Esophagus muscularis mucosa (tissue), 4 donors: Measurements from ENCODE around the gene CDH2. TPM values are rescaled to one million over a fixed set of nuclear protein-coding genes. Genes with fewer than 3 reads are reported as not detected.

Experiments used
- DNase-seq: peaks from one replicate; pipeline ENCODE4 v3.0.0-alpha.2; 2017; ENCODE audit errors: extremely low spot score
- H3K27ac ChIP-seq, 4 donors: fragments of 200-600 bp; sonication (generic); replicated peaks in 1 of 4; 1 replicate in 3 of 4; 2 replicates in 1 of 4; pipeline ENCODE4 v1.5.1; 2016 to 2019; ENCODE audit warnings: mild to moderate bottlenecking in 1 of 4
- H3K27me3 ChIP-seq, 4 donors: fragments of 200-600 bp; sonication (generic); one replicate each; pipeline versions ENCODE4 v1.5.1 to v1.6.0; 2016 to 2019
- H3K36me3 ChIP-seq, 4 donors: fragments of 200-600 bp; sonication (generic); one replicate each; pipeline ENCODE4 v1.5.1; 2016 to 2019
- H3K4me1 ChIP-seq, 4 donors: fragments of 200-600 bp; sonication (generic); one replicate each; pipeline ENCODE4 v1.5.1; 2016 to 2019
- H3K4me3 ChIP-seq, 4 donors: fragments of 200-600 bp; sonication (generic); 1 replicate in 2 of 4; 2 replicates in 2 of 4; pipeline ENCODE4 v1.5.1; 2016 to 2019; ENCODE audit warnings: mild to moderate bottlenecking in 4 of 4, moderate library complexity in 1 of 4
- H3K9me3 ChIP-seq, 4 donors: fragments of 200-600 bp; sonication (generic); 1 replicate in 3 of 4; 2 replicates in 1 of 4; pipeline ENCODE4 v1.5.1; 2016 to 2019
- EP300 ChIP-seq: sonication (generic); formaldehyde crosslinking; IDR thresholded peaks from one replicate; pipeline ENCODE4 v1.6.1; 2017; ENCODE audit warnings: antibody characterized with exemption
- POLR2A ChIP-seq: fragments of 450-650 bp; IDR thresholded peaks from one replicate; pipeline ENCODE4 v1.6.1; 2017; ENCODE audit warnings: antibody characterized with exemption, moderate library complexity, mild to moderate bottlenecking, low read depth
- POLR2AphosphoS5 ChIP-seq, 2 donors: sonication (generic); formaldehyde crosslinking; IDR thresholded peaks; one replicate each; pipeline ENCODE4 v1.6.1; 2017; ENCODE audit warnings: antibody characterized with exemption in 2 of 2
- WGBS: methylation state at CpG from one replicate; pipeline ENCODE4 v1.1.5; 2018; 5-methylcytosine and 5-hydroxymethylcytosine counted together
- intact Hi-C: fragments of 100-400 bp; cut with DNase I; formaldehyde crosslinking; loops from one replicate; pipeline ENCODE4 v1.15.1; 2023
- total RNA-seq, 4 donors: library from RNA; depleted of rRNA; stranded (reverse); fragments of >200 nt; gene quantifications; one replicate each; pipeline versions ENCODE4 v1.1.0 to v1.2.1, GENCODE V29; 2016
- TF ChIP-seq, protein P1 (sequence below), 3 experiments: fragments of 200-600 bp in 2 of 3; fragments of 450-650 bp in 1 of 3; sonication (generic) in 2 of 3; IDR thresholded peaks; one replicate each; pipeline ENCODE4 v1.5.1; 2017 to 2019; ENCODE audit warnings: antibody characterized with exemption in 3 of 3, mild to moderate bottlenecking in 2 of 3, moderate library complexity in 1 of 3

Gene CDH2
- total RNA-seq, 4 donors from 2014 or later, result 10.9 to 17.4 (median 13.6) TPM

GRCh38 chr18:28080876-28081300 is 96.0 kb downstream of the CDH2 start:
- H3K27me3 ChIP-seq, result no peaks in the 10 kb centered on the region
- H3K27ac ChIP-seq, result no peak overlapping the region
- no peak for DNase-seq
- H3K36me3 ChIP-seq, result no peaks in the 10 kb centered on the region
- WGBS, result 56% methylated on average over 1 of the region's 1 CpG
- TF ChIP-seq POLR2AphosphoS5 (IDR thresholded peaks at IDR 0.05) (no peak), EP300 (no peak), POLR2A (no peak)
- TF ChIP-seq, protein P1, sequence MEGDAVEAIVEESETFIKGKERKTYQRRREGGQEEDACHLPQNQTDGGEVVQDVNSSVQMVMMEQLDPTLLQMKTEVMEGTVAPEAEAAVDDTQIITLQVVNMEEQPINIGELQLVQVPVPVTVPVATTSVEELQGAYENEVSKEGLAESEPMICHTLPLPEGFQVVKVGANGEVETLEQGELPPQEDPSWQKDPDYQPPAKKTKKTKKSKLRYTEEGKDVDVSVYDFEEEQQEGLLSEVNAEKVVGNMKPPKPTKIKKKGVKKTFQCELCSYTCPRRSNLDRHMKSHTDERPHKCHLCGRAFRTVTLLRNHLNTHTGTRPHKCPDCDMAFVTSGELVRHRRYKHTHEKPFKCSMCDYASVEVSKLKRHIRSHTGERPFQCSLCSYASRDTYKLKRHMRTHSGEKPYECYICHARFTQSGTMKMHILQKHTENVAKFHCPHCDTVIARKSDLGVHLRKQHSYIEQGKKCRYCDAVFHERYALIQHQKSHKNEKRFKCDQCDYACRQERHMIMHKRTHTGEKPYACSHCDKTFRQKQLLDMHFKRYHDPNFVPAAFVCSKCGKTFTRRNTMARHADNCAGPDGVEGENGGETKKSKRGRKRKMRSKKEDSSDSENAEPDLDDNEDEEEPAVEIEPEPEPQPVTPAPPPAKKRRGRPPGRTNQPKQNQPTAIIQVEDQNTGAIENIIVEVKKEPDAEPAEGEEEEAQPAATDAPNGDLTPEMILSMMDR (IDR thresholded peaks at IDR 0.05), result no peak
- H3K4me3 ChIP-seq, result no peak overlapping the region
- no peaks in the 10 kb centered on the region for H3K9me3 ChIP-seq
- intact Hi-C loops, result no loop called here
- H3K4me1 ChIP-seq, result peaks cover 0 to 22% (median 0%) of the 10 kb centered on the region in 4 donors

DNA sequence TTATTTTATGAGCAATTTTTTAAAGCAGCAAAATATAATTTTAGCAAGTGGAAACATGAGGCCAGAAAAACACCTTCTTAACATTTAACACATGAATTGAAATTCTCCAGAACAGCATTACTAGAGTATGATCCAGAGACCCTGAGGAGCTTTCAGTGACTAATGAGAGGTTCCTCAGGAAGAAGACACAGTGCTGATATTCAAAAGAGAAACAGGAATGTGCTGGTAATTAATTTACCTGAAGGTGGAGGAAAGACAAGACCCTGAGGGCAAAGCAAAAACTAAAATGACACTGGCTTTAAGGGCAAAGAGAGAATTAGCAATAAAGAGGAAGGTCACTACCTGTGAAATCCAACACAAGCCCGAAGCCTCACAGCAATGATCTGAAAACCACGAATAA is 97.0 kb downstream of the CDH2 start:
- Histone ChIP-seq H3K27me3 (no peaks in the 10 kb centered on the region), H3K36me3 (no peaks in the 10 kb centered on the region), H3K4me3 (no peak overlapping the region), H3K9me3 (no peaks in the 10 kb centered on the region), H3K4me1 (peaks cover 0 to 22% (median 0%) of the 10 kb centered on the region in 4 donors), H3K27ac (no peak overlapping the region)
- intact Hi-C loops, result no loop called here
- WGBS, result 74% methylated on average over 2 of the region's 2 CpGs
- DNase-seq, result no peak
- TF ChIP-seq POLR2AphosphoS5 (IDR thresholded peaks at IDR 0.05) (no peak), EP300 (no peak), POLR2A (no peak)
- TF ChIP-seq, protein P1 (IDR thresholded peaks at IDR 0.05), result no peak

DNA sequence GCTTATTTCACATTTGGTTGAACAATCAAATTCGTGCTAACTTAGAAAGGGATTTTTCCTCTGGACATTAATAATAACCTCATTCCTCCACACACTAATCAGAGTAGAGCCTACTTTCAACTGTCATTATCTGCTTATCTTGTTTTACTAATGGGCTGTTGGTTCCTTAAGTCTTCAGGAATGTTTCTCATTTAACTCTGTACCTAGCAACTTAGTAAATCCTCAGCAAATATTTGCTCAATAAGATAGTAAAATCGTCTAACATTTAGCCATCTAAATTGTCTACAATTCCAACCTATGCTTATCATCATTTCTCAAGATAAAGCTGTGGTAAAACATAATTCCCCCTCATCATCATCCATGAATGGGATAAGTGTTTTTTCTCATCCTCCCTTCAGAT is 98.1 kb downstream of the CDH2 start:
- H3K27me3 ChIP-seq, result no peaks in the 10 kb centered on the region
- no peaks in the 10 kb centered on the region for H3K9me3 ChIP-seq
- no peak overlapping the region for H3K27ac ChIP-seq

DNA sequence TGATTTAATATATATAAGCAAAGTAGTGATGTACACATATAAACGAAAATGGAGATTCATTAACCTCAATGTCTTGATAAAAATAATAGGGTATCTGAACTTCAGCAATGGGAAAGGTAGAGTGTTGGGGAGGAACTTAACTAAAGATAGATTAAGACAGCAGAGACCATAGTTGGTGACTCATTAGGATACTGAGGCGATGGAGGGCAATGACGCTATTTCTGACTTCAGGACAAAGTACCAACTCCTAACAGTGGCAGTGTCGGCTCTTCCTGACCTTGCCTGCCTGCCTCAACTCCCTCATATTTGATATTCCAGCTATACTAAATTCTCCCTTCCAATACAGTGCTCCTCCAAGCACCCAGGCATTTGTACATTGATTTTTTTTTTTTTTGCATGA is 98.6 kb downstream of the CDH2 start:
- DNase-seq, result no peak
- no peak overlapping the region for H3K27ac ChIP-seq
- intact Hi-C loops, result no loop called here
- peaks cover 0 to 25% (median 0%) of the 10 kb centered on the region in 4 donors for H3K4me1 ChIP-seq
- no peaks in the 10 kb centered on the region for H3K27me3 ChIP-seq
- no peak overlapping the region for H3K4me3 ChIP-seq
- 92% methylated on average over 4 of the region's 4 CpGs for WGBS
- no peaks in the 10 kb centered on the region for H3K9me3 ChIP-seq
- no peaks in the 10 kb centered on the region for H3K36me3 ChIP-seq
- TF ChIP-seq POLR2A (no peak), POLR2AphosphoS5 (IDR thresholded peaks at IDR 0.05) (no peak), EP300 (no peak)
- TF ChIP-seq, protein P1 (IDR thresholded peaks at IDR 0.05), result no peak

More for the DNA sequence above, 98.1 kb downstream of the CDH2 start:
- H3K36me3 ChIP-seq, result no peaks in the 10 kb centered on the region
- peaks cover 0 to 22% (median 0%) of the 10 kb centered on the region in 4 donors for H3K4me1 ChIP-seq
- WGBS, result 48% methylated on average over 2 of the region's 2 CpGs
- no peak for DNase-seq
- H3K4me3 ChIP-seq, result no peak overlapping the region
- intact Hi-C loops, result no loop called here
- TF ChIP-seq, protein P1 (IDR thresholded peaks at IDR 0.05), result no peak
- TF ChIP-seq POLR2A (no peak), EP300 (no peak), POLR2AphosphoS5 (IDR thresholded peaks at IDR 0.05) (no peak)

DNA sequence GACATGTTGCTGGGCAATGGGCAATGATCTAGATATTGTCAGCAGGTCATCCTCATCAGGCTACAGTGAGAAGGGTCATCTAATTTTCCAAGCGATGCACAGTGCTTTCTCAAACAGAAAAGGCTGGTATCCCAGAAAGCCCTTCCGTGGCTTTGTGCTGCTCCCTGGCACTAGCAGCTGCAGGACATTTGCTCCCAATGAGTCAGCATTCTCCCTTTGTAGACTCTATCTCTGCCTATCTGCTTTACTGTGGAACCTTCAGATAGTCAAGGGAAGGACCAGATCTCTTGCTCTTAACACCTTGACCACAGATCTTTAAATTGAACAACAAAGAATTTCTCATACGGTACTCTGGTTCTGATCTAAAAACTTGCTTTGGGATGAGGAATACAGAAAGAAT is 101.4 kb downstream of the CDH2 start:
- Histone ChIP-seq H3K4me1 (peaks cover 0 to 30% (median 3%) of the 10 kb centered on the region in 4 donors), H3K9me3 (no peaks in the 10 kb centered on the region), H3K27ac (no peak overlapping the region), H3K36me3 (no peaks in the 10 kb centered on the region), H3K27me3 (no peaks in the 10 kb centered on the region), H3K4me3 (no peak overlapping the region)
- WGBS, result 95% methylated on average over 3 of the region's 3 CpGs
- no peak for DNase-seq
- TF ChIP-seq POLR2A, result no peak
- no peak for TF ChIP-seq EP300
- TF ChIP-seq POLR2AphosphoS5 (IDR thresholded peaks at IDR 0.05), result no peak
- TF ChIP-seq, protein P1 (IDR thresholded peaks at IDR 0.05), result no peak
- intact Hi-C loops, result no loop called here
